ENCODE measurements around the gene MRM2. TPM values are rescaled to one million over a fixed set of nuclear protein-coding genes. Genes with fewer than 3 reads are reported as not detected.

Gene MRM2
- total RNA-seq, 2 experiments from 2014 or later = 45.1 to 52.3 TPM

DNA sequence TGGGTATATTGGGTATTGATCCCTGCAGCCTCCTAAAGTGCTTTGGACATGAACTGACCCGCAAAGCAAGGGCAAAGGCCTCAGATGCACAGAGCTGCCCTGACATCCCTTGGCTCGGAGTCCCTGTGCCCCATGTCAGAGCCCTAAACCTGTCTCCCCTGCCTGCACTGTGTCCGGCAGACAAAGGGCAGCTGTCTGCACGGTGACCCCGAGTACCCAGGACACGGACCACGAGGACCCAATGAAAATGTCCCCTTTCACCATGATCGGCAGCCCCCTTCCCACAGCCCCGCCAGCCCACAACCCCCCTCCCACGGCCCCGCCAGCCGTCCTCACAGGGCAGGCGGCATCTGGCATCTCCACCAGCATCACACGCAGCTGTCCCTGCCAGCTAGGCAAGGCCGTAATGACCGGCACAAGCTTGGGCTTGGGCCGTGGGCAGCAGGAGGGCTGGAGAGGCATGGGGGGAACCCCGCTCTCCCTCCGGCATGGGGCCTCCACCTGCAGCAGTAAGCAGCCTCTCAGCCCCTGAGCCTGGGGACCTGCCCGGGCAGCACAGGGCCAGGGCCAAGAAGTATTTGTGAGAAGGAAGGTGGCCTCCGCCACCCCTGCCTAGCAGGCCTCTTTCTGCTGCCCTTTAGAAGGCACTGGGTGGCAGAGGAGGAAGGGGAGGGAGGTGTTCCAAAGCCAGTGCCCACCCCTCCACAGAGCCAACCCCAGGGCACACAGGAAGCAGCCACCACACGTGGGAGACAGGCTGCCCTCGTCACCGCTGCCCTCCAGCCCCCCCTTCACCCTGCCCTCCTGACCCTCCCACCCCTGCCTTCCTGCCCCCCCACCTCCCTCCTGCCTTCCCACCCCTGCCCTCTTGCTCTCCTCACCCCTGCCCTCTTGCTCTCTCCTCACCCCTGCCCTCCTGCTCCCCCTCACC is 10.1 kb upstream of the MRM2 start:
- DNase-seq (ENCODE audit: low spot score) = no peak
- TF ChIP-seq, protein P1, sequence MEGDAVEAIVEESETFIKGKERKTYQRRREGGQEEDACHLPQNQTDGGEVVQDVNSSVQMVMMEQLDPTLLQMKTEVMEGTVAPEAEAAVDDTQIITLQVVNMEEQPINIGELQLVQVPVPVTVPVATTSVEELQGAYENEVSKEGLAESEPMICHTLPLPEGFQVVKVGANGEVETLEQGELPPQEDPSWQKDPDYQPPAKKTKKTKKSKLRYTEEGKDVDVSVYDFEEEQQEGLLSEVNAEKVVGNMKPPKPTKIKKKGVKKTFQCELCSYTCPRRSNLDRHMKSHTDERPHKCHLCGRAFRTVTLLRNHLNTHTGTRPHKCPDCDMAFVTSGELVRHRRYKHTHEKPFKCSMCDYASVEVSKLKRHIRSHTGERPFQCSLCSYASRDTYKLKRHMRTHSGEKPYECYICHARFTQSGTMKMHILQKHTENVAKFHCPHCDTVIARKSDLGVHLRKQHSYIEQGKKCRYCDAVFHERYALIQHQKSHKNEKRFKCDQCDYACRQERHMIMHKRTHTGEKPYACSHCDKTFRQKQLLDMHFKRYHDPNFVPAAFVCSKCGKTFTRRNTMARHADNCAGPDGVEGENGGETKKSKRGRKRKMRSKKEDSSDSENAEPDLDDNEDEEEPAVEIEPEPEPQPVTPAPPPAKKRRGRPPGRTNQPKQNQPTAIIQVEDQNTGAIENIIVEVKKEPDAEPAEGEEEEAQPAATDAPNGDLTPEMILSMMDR (conservative IDR thresholded peaks at IDR 0.05; ENCODE audit: low read length) = no peak
- no peak for TF ChIP-seq EZH2phosphoT487 (IDR thresholded peaks at IDR 0.05; ENCODE audit: borderline replicate concordance, low read depth, low read length)
- Histone ChIP-seq H3K36me3 (ENCODE audit: insufficient read depth, low read length) (peaks cover 32% of the 10 kb centered on the region; the same call in 1 of the 2 replicates), H3K9me3 (ENCODE audit: low read length) (no peaks in the 10 kb centered on the region), H3K4me3 (ENCODE audit: low read depth, low read length, poor library complexity, severe bottlenecking) (no peak overlapping the region), H4K20me1 (ENCODE audit: insufficient read depth, low read length) (no peaks in the 10 kb centered on the region), H3K79me2 (ENCODE audit: insufficient read depth, low read depth, low read length) (no peaks in the 10 kb centered on the region), H3K4me2 (ENCODE audit: low read length) (no peak overlapping the region), H3K4me1 (ENCODE audit: insufficient read depth, low read length, poor library complexity, severe bottlenecking) (no peaks in the 10 kb centered on the region), H3K27ac (ENCODE audit: low read depth, low read length, poor library complexity, severe bottlenecking) (no peak overlapping the region), H3K9me2 (ENCODE audit: insufficient read depth, low read length) (no peaks in the 10 kb centered on the region), H2AFZ (ENCODE audit: low read length) (no peak overlapping the region)
- CTCF ChIA-PET (ENCODE audit: unreplicated experiment) = no interaction called here
- intact Hi-C loops (cut with micrococcal nuclease; ENCODE audit: unreplicated experiment) = no loop called here
- POLR2A ChIA-PET = no interaction called here
- BruUV-seq (replicated peaks) = no TSS peak

DNA sequence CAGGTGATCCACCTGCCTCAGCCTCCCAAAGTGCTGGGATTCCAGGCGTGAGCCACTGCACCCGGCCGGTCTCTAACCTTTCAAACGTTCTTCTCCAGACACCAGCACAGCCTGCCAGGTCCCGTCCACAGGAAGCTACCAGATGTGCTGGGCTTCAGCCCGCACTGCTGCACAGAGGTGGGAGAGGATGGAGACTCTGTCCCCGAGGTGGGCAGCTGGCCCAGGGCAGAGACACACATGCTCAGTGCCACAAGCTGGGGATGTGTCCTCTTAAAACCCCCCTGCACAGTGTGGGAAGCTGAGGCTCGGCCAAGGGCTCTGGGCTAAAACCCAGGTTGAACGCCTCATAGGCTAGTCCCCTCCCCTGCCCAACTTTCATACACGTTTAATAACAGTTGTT is 9.4 kb upstream of the MRM2 start:
- Histone ChIP-seq H3K9me2 (ENCODE audit: insufficient read depth, low read length) (no peaks in the 10 kb centered on the region), H3K4me2 (ENCODE audit: low read length) (no peak overlapping the region), H2AFZ (ENCODE audit: low read length) (no peak overlapping the region), H3K4me3 (ENCODE audit: low read depth, low read length, poor library complexity, severe bottlenecking) (no peak overlapping the region), H3K4me1 (ENCODE audit: insufficient read depth, low read length, poor library complexity, severe bottlenecking) (no peaks in the 10 kb centered on the region), H4K20me1 (ENCODE audit: insufficient read depth, low read length) (no peaks in the 10 kb centered on the region), H3K36me3 (ENCODE audit: insufficient read depth, low read length) (peaks cover 32% of the 10 kb centered on the region; the same call in 1 of the 2 replicates), H3K79me2 (ENCODE audit: insufficient read depth, low read depth, low read length) (no peaks in the 10 kb centered on the region), H3K27ac (ENCODE audit: low read depth, low read length, poor library complexity, severe bottlenecking) (no peak overlapping the region), H3K9me3 (ENCODE audit: low read length) (no peaks in the 10 kb centered on the region)
- intact Hi-C loops (cut with micrococcal nuclease; ENCODE audit: unreplicated experiment) = no loop called here
- BruUV-seq (replicated peaks) = no TSS peak
- no peak for TF ChIP-seq EZH2phosphoT487 (IDR thresholded peaks at IDR 0.05; ENCODE audit: borderline replicate concordance, low read depth, low read length)
- TF ChIP-seq, protein P1 (conservative IDR thresholded peaks at IDR 0.05; ENCODE audit: low read length) = no peak
- ChIA-PET CTCF (ENCODE audit: unreplicated experiment) (no interaction called here), POLR2A (no interaction called here)
- DNase-seq (ENCODE audit: low spot score) = no peak

DNA sequence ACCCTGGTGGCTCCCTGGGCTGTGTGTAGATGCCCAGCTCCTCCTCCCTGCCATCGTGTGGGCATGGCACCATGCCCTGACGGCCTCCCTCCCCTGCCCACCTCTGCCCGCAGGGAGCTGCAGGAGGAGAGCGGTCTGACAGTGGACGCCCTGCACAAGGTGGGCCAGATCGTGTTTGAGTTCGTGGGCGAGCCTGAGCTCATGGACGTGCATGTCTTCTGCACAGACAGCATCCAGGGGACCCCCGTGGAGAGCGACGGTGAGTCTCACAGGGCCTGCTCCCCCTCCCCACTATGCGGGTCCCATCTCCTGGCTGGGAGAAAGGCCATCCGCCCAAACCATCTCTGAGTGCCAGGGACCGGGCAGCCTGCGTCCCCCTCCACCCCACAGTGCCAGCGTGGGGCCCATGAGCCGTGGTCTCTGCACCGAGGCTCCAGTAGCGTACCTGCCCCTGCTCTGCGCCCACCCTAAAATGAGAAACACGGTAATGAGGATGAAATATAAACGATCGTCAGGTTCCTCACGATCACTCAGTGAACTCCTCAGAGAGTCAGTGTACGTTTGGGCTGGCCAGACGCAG is 7.8 kb upstream of the MRM2 start:
- peaks cover 31% of the 10 kb centered on the region; the same call in 1 of the 2 replicates for H3K36me3 ChIP-seq (ENCODE audit: insufficient read depth, low read length)
- no peaks in the 10 kb centered on the region for H3K4me1 ChIP-seq (ENCODE audit: insufficient read depth, low read length, poor library complexity, severe bottlenecking)
- POLR2A ChIA-PET = interaction anchor here (0.9 kb wide), 1 partner anchor 9 kb away, joined by 3 read pairs; no protein-coding TSS in a partner anchor
- H3K27ac ChIP-seq (ENCODE audit: low read depth, low read length, poor library complexity, severe bottlenecking) = no peak overlapping the region
- no peak overlapping the region for H3K4me2 ChIP-seq (ENCODE audit: low read length)
- CTCF ChIA-PET (ENCODE audit: unreplicated experiment) = no interaction called here
- H3K4me3 ChIP-seq (ENCODE audit: low read depth, low read length, poor library complexity, severe bottlenecking) = no peak overlapping the region
- no peaks in the 10 kb centered on the region for H3K79me2 ChIP-seq (ENCODE audit: insufficient read depth, low read depth, low read length)
- TF ChIP-seq, protein P1 (conservative IDR thresholded peaks at IDR 0.05; ENCODE audit: low read length) = no peak
- TF ChIP-seq EZH2phosphoT487 (IDR thresholded peaks at IDR 0.05; ENCODE audit: borderline replicate concordance, low read depth, low read length) = no peak
- no peak for DNase-seq (ENCODE audit: low spot score)
- intact Hi-C loops (cut with micrococcal nuclease; ENCODE audit: unreplicated experiment) = no loop called here
- BruUV-seq (replicated peaks) = no TSS peak
- no peaks in the 10 kb centered on the region for H3K9me2 ChIP-seq (ENCODE audit: insufficient read depth, low read length)
- no peak overlapping the region for H2AFZ ChIP-seq (ENCODE audit: low read length)
- H3K9me3 ChIP-seq (ENCODE audit: low read length) = no peaks in the 10 kb centered on the region
- no peaks in the 10 kb centered on the region for H4K20me1 ChIP-seq (ENCODE audit: insufficient read depth, low read length)

All from OCI-LY7 (cell line).